Nephron (organoid): ENCODE results near the gene GBP1.
"Not testable (repeated sequence)": the region's sequence is repeated elsewhere in the genome, so short reads cannot be mapped to it uniquely, and the experiment has no call there.

Source experiments
- H3K27ac Mint-ChIP-seq, 3 experiments: 2 replicates each; pipeline ENCODE4 v1.8.0; 2020; ENCODE audit warnings: mixed read lengths in 3 of 3, mild to moderate bottlenecking in 2 of 3, moderate library complexity in 1 of 3
- H3K27me3 Mint-ChIP-seq: 2 replicates; pipeline ENCODE4 v1.8.0; 2021; ENCODE audit warnings: low read depth, mild to moderate bottlenecking, moderate library complexity, mixed read lengths
- H3K36me3 Mint-ChIP-seq: 2 replicates; pipeline ENCODE4 v1.8.0; 2020; ENCODE audit warnings: low read depth, mixed read lengths
- H3K4me1 Mint-ChIP-seq: 2 replicates; pipeline ENCODE4 v1.8.0; 2020; ENCODE audit warnings: mixed read lengths
- H3K4me3 Mint-ChIP-seq, 3 experiments: 2 replicates each; pipeline ENCODE4 v1.8.0; 2020; ENCODE audit warnings: mild to moderate bottlenecking in 3 of 3, mixed read lengths in 3 of 3, moderate library complexity in 2 of 3
- H3K9me3 Mint-ChIP-seq: 2 replicates; pipeline ENCODE4 v1.8.0; 2020; ENCODE audit warnings: mixed read lengths
- TF ChIP-seq, protein P1 (sequence below), 3 experiments: fragments of 200-600 bp; sonication (generic); IDR thresholded peaks; one replicate each; pipeline ENCODE4 v1.5.0; 2021; ENCODE audit warnings: antibody characterized with exemption in 3 of 3; ENCODE audit not compliant: unreplicated experiment in 3 of 3

Gene GBP1

DNA sequence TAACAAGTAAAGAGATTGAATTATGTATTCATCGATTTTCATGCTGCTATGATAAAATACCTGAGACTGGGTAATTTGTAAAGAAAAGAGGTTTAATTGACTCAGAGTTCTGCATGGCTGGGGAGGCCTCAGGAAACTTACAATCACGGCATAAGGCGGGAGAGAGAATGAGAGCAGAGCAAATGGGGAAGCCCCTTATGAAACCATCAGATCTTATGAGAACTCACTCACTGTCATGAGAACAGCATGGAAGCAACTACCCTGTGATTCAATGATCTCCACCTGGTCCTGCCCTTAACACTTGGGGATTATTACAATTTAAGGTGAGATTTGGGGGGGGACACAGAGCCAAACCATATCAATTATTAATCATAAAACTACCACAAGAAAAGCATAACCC is 39.1 kb downstream of the GBP1 start:
- H3K27ac Mint-ChIP-seq, result no peak overlapping the region
- H3K9me3 Mint-ChIP-seq, result peaks cover 20% of the 10 kb centered on the region
- H3K4me1 Mint-ChIP-seq, result peaks cover 15% of the 10 kb centered on the region
- no peak overlapping the region for H3K4me3 Mint-ChIP-seq
- TF ChIP-seq, protein P1, sequence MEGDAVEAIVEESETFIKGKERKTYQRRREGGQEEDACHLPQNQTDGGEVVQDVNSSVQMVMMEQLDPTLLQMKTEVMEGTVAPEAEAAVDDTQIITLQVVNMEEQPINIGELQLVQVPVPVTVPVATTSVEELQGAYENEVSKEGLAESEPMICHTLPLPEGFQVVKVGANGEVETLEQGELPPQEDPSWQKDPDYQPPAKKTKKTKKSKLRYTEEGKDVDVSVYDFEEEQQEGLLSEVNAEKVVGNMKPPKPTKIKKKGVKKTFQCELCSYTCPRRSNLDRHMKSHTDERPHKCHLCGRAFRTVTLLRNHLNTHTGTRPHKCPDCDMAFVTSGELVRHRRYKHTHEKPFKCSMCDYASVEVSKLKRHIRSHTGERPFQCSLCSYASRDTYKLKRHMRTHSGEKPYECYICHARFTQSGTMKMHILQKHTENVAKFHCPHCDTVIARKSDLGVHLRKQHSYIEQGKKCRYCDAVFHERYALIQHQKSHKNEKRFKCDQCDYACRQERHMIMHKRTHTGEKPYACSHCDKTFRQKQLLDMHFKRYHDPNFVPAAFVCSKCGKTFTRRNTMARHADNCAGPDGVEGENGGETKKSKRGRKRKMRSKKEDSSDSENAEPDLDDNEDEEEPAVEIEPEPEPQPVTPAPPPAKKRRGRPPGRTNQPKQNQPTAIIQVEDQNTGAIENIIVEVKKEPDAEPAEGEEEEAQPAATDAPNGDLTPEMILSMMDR (IDR thresholded peaks at IDR 0.05; ENCODE audit: unreplicated experiment in 3 of 3), result no peak
- no peaks in the 10 kb centered on the region for H3K27me3 Mint-ChIP-seq
- H3K36me3 Mint-ChIP-seq, result no peaks in the 10 kb centered on the region

DNA sequence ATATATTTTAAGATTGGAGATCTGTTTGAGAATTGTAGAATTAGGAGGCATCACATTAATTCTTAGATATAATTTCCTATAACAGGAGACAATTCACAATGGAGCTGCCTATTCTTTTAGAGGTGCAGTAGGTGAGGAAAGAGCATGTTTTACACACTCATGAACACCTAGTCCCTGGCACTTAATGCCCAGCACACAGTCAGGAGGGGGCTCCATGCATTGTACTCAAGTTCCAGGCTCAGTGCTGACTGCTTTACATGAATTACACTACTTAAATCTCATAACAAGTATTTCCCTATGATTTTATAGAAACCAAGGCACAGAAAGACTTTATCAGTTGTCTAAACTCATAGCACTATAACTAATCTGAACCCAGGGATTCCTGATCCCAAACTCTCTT is 42.0 kb downstream of the GBP1 start:
- peaks cover 21% of the 10 kb centered on the region for H3K4me1 Mint-ChIP-seq
- TF ChIP-seq, protein P1 (IDR thresholded peaks at IDR 0.05; ENCODE audit: unreplicated experiment in 3 of 3), result no peak
- H3K36me3 Mint-ChIP-seq, result no peaks in the 10 kb centered on the region
- no peaks in the 10 kb centered on the region for H3K27me3 Mint-ChIP-seq
- H3K9me3 Mint-ChIP-seq, result peaks cover 9% of the 10 kb centered on the region
- H3K4me3 Mint-ChIP-seq, result peak overlapping the region in 2 of 3 experiments; percentile 76
- peak overlapping the region in 2 of 3 experiments; percentile 89 to 95 for H3K27ac Mint-ChIP-seq

DNA sequence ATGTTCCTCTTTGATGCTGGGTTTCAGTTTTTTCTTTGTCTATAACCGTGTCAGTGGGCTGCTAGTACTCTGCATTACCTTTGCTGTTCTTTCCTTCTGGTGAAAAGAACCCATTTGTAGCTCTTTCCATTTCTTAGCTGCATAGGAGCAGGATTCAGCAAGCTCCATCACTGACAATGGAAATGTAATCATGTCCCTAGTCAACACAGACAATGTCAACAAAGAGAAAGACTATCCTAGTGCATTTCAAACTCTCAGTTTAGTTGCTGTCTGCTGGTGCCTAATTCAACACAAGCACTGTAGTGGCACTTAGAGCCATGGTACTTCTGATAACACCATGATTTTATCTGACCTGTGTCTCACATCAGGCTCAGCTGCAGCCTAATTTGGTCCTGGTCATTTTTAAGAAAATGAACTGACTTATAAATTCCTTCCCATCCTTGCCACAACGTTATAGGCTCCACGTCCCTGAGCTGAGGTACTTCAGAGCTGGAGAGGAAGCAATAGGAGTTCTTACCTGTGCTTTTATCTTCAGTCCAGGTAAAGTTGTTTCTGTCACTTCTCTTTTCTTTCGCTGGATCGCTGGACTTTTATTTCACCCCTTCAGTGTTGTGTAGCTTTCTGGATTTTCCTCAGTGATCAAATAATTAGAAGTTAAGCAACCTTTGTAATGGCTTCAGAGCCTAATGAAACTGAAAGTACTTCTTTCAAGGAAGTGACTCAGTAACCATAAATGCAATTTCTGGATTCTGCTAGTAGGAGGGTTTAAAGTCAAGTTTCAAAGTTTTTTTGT is 42.6 kb downstream of the GBP1 start, which contains the start of gene GBP3:
Gene GBP3, minus strand, starts transcription at position 700 of the 793 bp plus-strand sequence. CDS start 2,145 bp downstream, outside the sequence.
- H3K9me3 Mint-ChIP-seq, result peaks cover 5% of the 10 kb centered on the region
- no peaks in the 10 kb centered on the region for H3K27me3 Mint-ChIP-seq
- H3K36me3 Mint-ChIP-seq, result no peaks in the 10 kb centered on the region
- TF ChIP-seq, protein P1 (IDR thresholded peaks at IDR 0.05; ENCODE audit: unreplicated experiment in 3 of 3), result no peak
- peaks cover 21% of the 10 kb centered on the region for H3K4me1 Mint-ChIP-seq
- peak within 1 kb of the TSS; percentile 79 to 95 (median 89) for H3K27ac Mint-ChIP-seq
- H3K4me3 Mint-ChIP-seq, result peak within 1 kb of the TSS in 2 of 3 experiments; percentile 76

DNA sequence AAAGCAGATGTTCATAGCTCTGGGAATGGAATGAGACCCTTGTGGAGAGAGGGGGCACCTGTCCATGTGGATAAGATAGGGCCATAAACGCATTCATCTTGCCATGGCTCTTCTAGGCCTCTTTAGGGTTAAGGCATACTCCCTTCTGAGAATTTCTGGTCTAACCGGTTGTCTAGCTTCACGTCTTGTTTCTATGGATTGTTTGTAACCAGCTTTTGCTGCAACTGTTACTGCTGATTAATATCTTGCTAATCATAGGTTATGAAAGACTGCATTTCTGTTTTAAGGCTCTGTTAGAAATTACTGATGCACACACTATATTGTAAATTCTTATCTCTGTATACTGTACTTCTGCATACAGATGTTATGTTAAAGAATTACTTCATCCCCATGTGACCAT is 46.7 kb downstream of the GBP1 start:
- H3K27ac Mint-ChIP-seq, result peak overlapping the region in 1 of 3 experiments; percentile 70
- H3K9me3 Mint-ChIP-seq, H3K4me3 Mint-ChIP-seq, H3K27me3 Mint-ChIP-seq, H3K36me3 Mint-ChIP-seq: not testable (repeated sequence)
- peaks cover 21% of the 10 kb centered on the region for H3K4me1 Mint-ChIP-seq

DNA sequence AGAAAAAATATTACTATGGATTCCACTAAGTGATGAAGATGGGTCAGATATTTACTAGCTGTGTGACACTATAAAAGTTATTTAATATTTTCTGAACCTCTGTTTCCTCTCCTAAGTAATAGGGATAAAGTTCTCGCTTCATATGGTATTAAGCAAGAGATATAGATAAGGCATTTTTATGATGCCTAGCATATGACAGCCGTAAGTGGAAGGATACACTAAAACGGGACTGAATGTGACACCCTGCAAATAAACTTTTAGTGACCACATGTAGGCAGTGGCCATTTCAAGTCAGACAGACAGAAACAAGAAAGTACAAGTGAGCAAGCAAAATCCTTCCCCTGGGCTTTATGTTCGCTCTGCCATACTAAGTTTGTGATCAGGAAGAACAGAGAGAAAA is 56.5 kb downstream of the GBP1 start:
- H3K4me1 Mint-ChIP-seq, result no peaks in the 10 kb centered on the region

DNA sequence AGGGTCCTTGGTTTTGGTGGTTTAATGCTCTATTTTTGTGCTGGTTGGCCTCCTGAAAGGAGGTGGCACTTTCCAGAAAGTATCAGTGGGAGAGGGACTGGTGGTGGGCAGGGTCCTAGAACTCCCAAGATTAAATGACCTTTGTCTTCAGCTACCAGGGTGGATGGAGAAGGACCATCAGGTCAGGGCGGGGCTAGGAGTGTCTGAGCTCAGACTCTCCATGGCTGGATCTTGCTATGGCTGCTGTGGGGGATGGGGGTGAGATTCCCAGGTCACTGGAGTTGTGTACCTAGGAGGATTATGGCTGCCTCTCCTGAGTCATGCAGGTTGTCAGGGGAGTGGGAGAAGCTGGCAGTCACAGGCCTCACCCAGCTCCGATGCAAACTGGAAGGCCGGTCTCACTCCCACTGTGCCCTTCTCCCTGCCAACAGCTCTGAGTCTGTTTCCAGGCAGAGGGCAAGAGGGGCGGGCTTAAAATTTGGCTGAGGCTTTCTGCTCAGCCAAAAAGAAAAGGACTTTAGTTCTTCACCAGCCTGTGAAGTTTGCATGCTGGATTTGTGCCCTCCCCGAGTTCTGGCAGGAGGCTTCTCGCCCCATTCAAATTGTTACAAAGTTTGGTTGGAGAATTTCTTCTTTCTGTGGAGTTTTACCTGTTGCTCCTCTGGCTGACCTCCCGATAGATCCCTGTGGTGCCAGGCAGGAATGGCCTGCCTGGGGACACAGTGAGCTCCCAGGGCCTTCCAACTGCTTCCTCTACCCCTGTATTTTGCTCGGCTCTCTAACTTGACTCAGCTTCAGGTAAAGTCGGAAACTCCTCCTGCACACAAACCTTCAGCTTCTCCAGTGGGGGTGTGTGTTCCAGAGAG is 59.5 kb downstream of the GBP1 start:
- TF ChIP-seq, protein P1 (IDR thresholded peaks at IDR 0.05; ENCODE audit: unreplicated experiment in 3 of 3), result no peak
- Mint-ChIP-seq H3K36me3 (no peaks in the 10 kb centered on the region), H3K4me3 (no peak overlapping the region), H3K4me1 (no peaks in the 10 kb centered on the region), H3K9me3 (no peaks in the 10 kb centered on the region), H3K27me3 (no peaks in the 10 kb centered on the region), H3K27ac (no peak overlapping the region)

More for the DNA sequence above, 56.5 kb downstream of the GBP1 start:
- TF ChIP-seq, protein P1 (IDR thresholded peaks at IDR 0.05; ENCODE audit: unreplicated experiment in 3 of 3), result no peak
- Mint-ChIP-seq H3K36me3 (no peaks in the 10 kb centered on the region), H3K27me3 (no peaks in the 10 kb centered on the region), H3K27ac (no peak overlapping the region), H3K9me3 (no peaks in the 10 kb centered on the region), H3K4me3 (no peak overlapping the region)
